ENCODE results near the gene RIPOR1.

- TF ChIP-seq CTCF (IDR thresholded peaks at IDR 0.05) (no peak), POLR2A (IDR thresholded peaks at IDR 0.05) (no peak)
Measured at GRCh38 chr16:67490335-67491096, 38.1 kb upstream of the RIPOR1 start.
